Measurements from ENCODE around the gene AFDN. TPM values are rescaled to one million over a fixed set of nuclear protein-coding genes. Genes with fewer than 3 reads are reported as not detected.
A peak's percentile ranks its signal among the peaks of the same experiment; 100 is the strongest.

Gene AFDN
- total RNA-seq, 1 experiment from 2014 or later: 107 TPM

- ChIA-PET CTCF (no interaction called here), POLR2A (ENCODE audit: low non-redundant PET) (no interaction called here)
Observed at GRCh38 chr6:168005796-168006195, 179.1 kb downstream of the AFDN start.

GRCh38 chr6:168007592-168008338 lies 181.1 kb downstream of the AFDN start:
- intact Hi-C loops (cut with micrococcal nuclease; ENCODE audit: unreplicated experiment): no loop called here
- H3K27ac ChIP-seq (ENCODE audit: low read depth, low read length, poor library complexity, severe bottlenecking): no peak overlapping the region
- H3K4me3 ChIP-seq (ENCODE audit: low read depth, low read length, poor library complexity, severe bottlenecking): no peak overlapping the region
- H3K4me1 ChIP-seq (ENCODE audit: insufficient read depth, low read length, poor library complexity, severe bottlenecking): peaks cover 10% of the 10 kb centered on the region
- H3K9me3 ChIP-seq (ENCODE audit: low read depth, low read length, poor library complexity, severe bottlenecking): peaks cover 23% of the 10 kb centered on the region
- H3K36me3 ChIP-seq (ENCODE audit: insufficient read depth, low read length, poor library complexity, severe bottlenecking): no peaks in the 10 kb centered on the region
- no peak for TF ChIP-seq CTCF (conservative IDR thresholded peaks at IDR 0.05; ENCODE audit: low read depth, low read length)
- no TSS peak for BruUV-seq (replicated peaks)
- ChIA-PET POLR2A (ENCODE audit: low non-redundant PET) (no interaction called here), CTCF (no interaction called here)
- H3K27me3 ChIP-seq (replicated peaks; ENCODE audit: insufficient read depth, low read depth, low read length, poor library complexity): no peaks in the 10 kb centered on the region
- peak; percentile 62 for DNase-seq (ENCODE audit: low spot score)

More at GRCh38 chr6:168005796-168006195, 179.1 kb downstream of the AFDN start:
- TF ChIP-seq CTCF (conservative IDR thresholded peaks at IDR 0.05; ENCODE audit: low read depth, low read length) (no peak), EZH2 (IDR thresholded peaks at IDR 0.05; ENCODE audit: borderline replicate concordance, low read depth, low read length, poor library complexity, severe bottlenecking) (no peak)
- Histone ChIP-seq H3K36me3 (ENCODE audit: insufficient read depth, low read length, poor library complexity, severe bottlenecking) (no peaks in the 10 kb centered on the region), H3K4me1 (ENCODE audit: insufficient read depth, low read length, poor library complexity, severe bottlenecking) (peaks cover 10% of the 10 kb centered on the region), H3K9me3 (ENCODE audit: low read depth, low read length, poor library complexity, severe bottlenecking) (peaks cover 7% of the 10 kb centered on the region), H3K27me3 (replicated peaks; ENCODE audit: insufficient read depth, low read depth, low read length, poor library complexity) (no peaks in the 10 kb centered on the region), H3K27ac (ENCODE audit: low read depth, low read length, poor library complexity, severe bottlenecking) (no peak overlapping the region), H3K4me3 (ENCODE audit: low read depth, low read length, poor library complexity, severe bottlenecking) (no peak overlapping the region)
- no peak for DNase-seq (ENCODE audit: low spot score)
- intact Hi-C loops (cut with micrococcal nuclease; ENCODE audit: unreplicated experiment): no loop called here
- no TSS peak for BruUV-seq (replicated peaks)

- no peaks in the 10 kb centered on the region for H3K36me3 ChIP-seq (ENCODE audit: insufficient read depth, low read length, poor library complexity, severe bottlenecking)
- peaks cover 2% of the 10 kb centered on the region for H3K4me1 ChIP-seq (ENCODE audit: insufficient read depth, low read length, poor library complexity, severe bottlenecking)
- TF ChIP-seq CTCF (conservative IDR thresholded peaks at IDR 0.05; ENCODE audit: low read depth, low read length): no peak
- no peak overlapping the region for H3K27ac ChIP-seq (ENCODE audit: low read depth, low read length, poor library complexity, severe bottlenecking)
- BruUV-seq (replicated peaks): no TSS peak
- ChIA-PET CTCF (no interaction called here), POLR2A (ENCODE audit: low non-redundant PET) (no interaction called here)
- intact Hi-C loops (cut with micrococcal nuclease; ENCODE audit: unreplicated experiment): no loop called here
- no peak for DNase-seq (ENCODE audit: low spot score)
- no peak overlapping the region for H3K4me3 ChIP-seq (ENCODE audit: low read depth, low read length, poor library complexity, severe bottlenecking)
- peaks cover 23% of the 10 kb centered on the region for H3K9me3 ChIP-seq (ENCODE audit: low read depth, low read length, poor library complexity, severe bottlenecking)
- no peaks in the 10 kb centered on the region for H3K27me3 ChIP-seq (replicated peaks; ENCODE audit: insufficient read depth, low read depth, low read length, poor library complexity)
Observed at GRCh38 chr6:168009331-168009730, 182.6 kb downstream of the AFDN start.
